ENCODE measurements around the gene CUL3.

DNA sequence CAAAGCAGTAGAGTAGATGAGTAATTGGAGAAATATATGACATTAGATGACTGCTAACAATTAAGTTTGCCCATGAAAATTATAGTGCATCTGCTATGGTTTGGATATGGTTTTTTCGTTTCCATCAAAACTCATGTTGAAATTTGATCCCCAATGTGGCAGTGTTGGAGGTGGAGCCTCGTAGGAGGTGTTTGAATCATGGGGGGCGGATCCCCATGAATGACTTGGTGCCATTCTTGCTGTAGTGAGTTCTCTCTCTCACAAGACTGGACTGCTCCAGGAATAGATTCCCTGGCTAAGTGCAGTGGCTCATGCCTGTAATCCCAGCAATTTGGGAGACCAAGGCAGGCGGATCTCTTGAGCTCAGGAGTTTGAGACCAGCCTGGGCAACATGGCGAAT, 9.7 kb upstream of the CUL3 start:
- TF ChIP-seq CTCF (conservative IDR thresholded peaks at IDR 0.05; ENCODE audit: low read depth, low read length) (no peak), EZH2 (IDR thresholded peaks at IDR 0.05; ENCODE audit: borderline replicate concordance, low read depth, low read length, poor library complexity, severe bottlenecking) (no peak)

Measured in A673 (cell line).